ENCODE data around the gene TFR2. TPM values are rescaled to one million over a fixed set of nuclear protein-coding genes. Genes with fewer than 3 reads are reported as not detected.

TFR2 gene
- total RNA-seq, 1 experiment from 2014 or later = not detected

DNA sequence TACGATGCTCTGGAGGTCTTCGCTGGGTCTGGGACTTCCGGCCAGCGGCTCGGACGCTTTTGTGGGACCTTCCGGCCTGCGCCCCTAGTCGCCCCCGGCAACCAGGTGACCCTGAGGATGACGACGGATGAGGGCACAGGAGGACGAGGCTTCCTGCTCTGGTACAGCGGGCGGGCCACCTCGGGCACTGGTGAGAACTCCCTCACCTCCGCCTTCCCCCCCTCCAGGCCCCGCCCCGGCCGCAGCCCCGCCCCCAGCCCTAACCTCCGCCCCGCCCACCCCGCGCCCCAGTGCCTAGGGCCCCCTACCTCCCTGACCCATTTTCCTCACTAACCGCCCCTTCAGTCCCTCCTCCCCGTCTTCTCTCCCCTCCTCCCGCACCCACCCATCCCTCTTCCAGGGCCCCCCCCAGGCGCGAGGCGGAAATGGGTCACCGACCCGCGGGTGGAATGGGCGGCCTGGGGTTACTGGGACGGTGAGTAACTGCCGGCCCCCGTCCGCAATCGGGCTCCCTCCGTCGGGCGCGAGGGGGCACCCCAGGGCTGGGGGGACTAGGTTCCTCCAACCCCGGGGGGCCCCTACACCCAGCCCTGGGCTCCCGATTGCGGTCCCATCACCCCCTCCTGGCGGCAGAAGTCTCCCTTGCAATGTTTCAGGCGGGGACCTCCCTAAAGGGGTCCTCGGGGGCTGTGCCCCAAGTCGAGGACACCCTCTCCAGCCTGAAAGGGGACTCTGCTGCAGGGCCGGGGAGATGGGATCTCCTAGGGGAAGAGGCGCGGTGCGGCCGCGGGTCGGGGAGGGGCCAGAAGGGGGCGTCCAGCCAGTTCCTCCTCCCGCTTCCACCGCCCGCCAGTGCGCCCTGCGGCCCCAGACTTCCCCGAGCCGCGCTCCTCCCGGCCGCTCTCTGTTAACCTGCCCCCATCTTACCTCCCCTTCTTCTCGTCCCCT, 37.0 kb downstream of the TFR2 start:
- CTCF ChIA-PET = interaction anchor here (0.7 to 1.2 kb wide), 4 partner anchors 15 to 89 kb away, joined by 3 to 5 read pairs (median 3); no protein-coding TSS in a partner anchor
- Mint-ChIP-seq H3K36me3 (ENCODE audit: insufficient read depth, unreplicated experiment) (peaks cover 6% of the 10 kb centered on the region), H3K4me1 (ENCODE audit: insufficient read depth, unreplicated experiment) (peaks cover 5% of the 10 kb centered on the region), H3K9me3 (ENCODE audit: unreplicated experiment) (no peaks in the 10 kb centered on the region), H3K27ac (ENCODE audit: low read depth, unreplicated experiment) (no peak overlapping the region), H3K4me3 (ENCODE audit: unreplicated experiment) (peak overlapping the region; percentile 72), H3K27me3 (ENCODE audit: insufficient read depth, unreplicated experiment) (no peaks in the 10 kb centered on the region)
- TF ChIP-seq, protein P1, sequence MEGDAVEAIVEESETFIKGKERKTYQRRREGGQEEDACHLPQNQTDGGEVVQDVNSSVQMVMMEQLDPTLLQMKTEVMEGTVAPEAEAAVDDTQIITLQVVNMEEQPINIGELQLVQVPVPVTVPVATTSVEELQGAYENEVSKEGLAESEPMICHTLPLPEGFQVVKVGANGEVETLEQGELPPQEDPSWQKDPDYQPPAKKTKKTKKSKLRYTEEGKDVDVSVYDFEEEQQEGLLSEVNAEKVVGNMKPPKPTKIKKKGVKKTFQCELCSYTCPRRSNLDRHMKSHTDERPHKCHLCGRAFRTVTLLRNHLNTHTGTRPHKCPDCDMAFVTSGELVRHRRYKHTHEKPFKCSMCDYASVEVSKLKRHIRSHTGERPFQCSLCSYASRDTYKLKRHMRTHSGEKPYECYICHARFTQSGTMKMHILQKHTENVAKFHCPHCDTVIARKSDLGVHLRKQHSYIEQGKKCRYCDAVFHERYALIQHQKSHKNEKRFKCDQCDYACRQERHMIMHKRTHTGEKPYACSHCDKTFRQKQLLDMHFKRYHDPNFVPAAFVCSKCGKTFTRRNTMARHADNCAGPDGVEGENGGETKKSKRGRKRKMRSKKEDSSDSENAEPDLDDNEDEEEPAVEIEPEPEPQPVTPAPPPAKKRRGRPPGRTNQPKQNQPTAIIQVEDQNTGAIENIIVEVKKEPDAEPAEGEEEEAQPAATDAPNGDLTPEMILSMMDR (IDR thresholded peaks at IDR 0.05; ENCODE audit: unreplicated experiment) = peak; percentile 33
- intact Hi-C loops (cut with micrococcal nuclease) = loop anchor here (5.0 kb wide), 1 partner anchor 88 kb away; the partner anchor contains the start of gene GIGYF1
- no TSS peak for BruUV-seq (replicated peaks)
- POLR2A ChIA-PET = interaction anchor here (0.6 to 0.7 kb wide), 2 partner anchors 13 to 175 kb away, joined by 3 to 5 read pairs; partner anchors contain the start of gene ZCWPW1
- peak; percentile 55 for DNase-seq (ENCODE audit: unreplicated experiment)

DNA sequence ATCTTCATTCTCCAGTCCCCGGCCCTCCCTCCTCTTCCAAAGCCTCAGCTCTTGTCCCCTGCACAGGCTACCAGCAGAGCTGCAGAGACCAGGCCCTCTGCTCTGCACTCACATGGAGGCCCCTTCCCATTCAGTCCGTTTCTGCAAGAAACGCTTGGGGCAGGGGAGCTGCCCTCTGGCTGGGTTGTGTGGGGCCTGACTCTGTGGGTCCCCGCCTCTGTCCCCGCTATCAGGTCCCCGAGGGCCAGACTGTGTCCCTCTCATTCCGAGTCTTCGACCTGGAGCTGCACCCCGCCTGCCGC, 37.7 kb downstream of the TFR2 start:
- no peak for DNase-seq (ENCODE audit: unreplicated experiment)
- peak overlapping the region; percentile 72 for H3K4me3 Mint-ChIP-seq (ENCODE audit: unreplicated experiment)
- CTCF ChIA-PET = interaction anchor here (0.6 to 1.3 kb wide), 5 partner anchors 17 to 247 kb away, joined by 3 to 6 read pairs (median 3); partner anchors contain the start of genes FBXO24 and LRCH4
- no TSS peak for BruUV-seq (replicated peaks)
- intact Hi-C loops (cut with micrococcal nuclease) = loop anchor here (5.0 kb wide), 1 partner anchor 89 kb away; the partner anchor contains the start of gene GIGYF1
- POLR2A ChIA-PET = interaction anchor here (0.7 kb wide), 1 partner anchor 175 kb away, joined by 5 read pairs; the partner anchor contains the start of gene ZCWPW1
- no peak overlapping the region for H3K27ac Mint-ChIP-seq (ENCODE audit: low read depth, unreplicated experiment)
- no peaks in the 10 kb centered on the region for H3K9me3 Mint-ChIP-seq (ENCODE audit: unreplicated experiment)
- no peaks in the 10 kb centered on the region for H3K27me3 Mint-ChIP-seq (ENCODE audit: insufficient read depth, unreplicated experiment)
- peaks cover 6% of the 10 kb centered on the region for H3K36me3 Mint-ChIP-seq (ENCODE audit: insufficient read depth, unreplicated experiment)
- TF ChIP-seq, protein P1 (IDR thresholded peaks at IDR 0.05; ENCODE audit: unreplicated experiment) = no peak
- H3K4me1 Mint-ChIP-seq (ENCODE audit: insufficient read depth, unreplicated experiment) = peaks cover 5% of the 10 kb centered on the region

DNA sequence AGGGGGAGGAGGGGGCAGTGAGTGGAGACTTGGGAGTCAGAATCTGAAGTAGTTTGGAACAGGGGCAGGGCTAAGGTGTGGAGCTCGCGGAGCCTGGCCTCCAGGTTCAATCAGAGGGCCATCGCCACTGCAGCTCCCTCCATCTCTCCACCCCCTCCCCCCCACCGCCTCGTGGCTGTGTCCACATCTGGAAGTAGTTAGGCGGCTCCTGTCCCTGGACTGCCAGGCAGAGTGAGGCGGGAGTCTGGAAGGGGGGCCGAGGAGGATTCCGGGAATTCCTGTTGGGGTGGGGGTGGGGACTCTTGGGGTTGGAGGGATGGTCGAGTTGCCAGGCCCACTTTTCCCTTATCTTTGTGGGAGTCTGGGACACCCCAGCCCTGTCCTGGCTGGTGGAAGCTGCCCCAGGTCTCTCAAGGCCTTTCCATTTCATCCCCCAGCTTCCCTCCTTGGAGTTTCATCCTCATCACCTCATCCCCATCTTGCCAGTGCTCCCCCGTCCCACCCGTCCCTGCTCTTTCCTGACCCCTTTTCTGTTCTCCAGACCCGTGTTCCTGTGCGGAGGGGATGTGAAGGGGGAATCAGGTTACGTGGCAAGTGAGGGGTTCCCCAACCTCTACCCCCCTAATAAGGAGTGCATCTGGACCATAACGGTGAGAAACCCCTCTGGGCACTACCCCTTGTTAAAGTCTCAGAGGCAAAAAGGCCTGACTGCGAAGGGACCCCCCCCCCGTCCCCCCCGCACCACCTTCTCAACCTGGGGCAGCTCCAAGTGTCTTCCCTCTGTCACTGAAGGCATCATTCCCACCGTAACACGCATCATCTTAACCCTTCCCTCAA, 38.2 kb downstream of the TFR2 start:
- intact Hi-C loops (cut with micrococcal nuclease) = loop anchor here (5.0 kb wide), 1 partner anchor 89 kb away; the partner anchor contains the start of gene GIGYF1
- peak overlapping the region; percentile 72 for H3K4me3 Mint-ChIP-seq (ENCODE audit: unreplicated experiment)

More for the DNA sequence above, 38.2 kb downstream of the TFR2 start:
- POLR2A ChIA-PET = no interaction called here
- DNase-seq (ENCODE audit: unreplicated experiment) = no peak
- no peaks in the 10 kb centered on the region for H3K27me3 Mint-ChIP-seq (ENCODE audit: insufficient read depth, unreplicated experiment)
- CTCF ChIA-PET = interaction anchor here (0.6 to 1.3 kb wide), 5 partner anchors 16 to 247 kb away, joined by 3 to 6 read pairs (median 3); partner anchors contain the start of genes FBXO24 and LRCH4
- H3K4me1 Mint-ChIP-seq (ENCODE audit: insufficient read depth, unreplicated experiment) = peaks cover 5% of the 10 kb centered on the region
- no peak overlapping the region for H3K27ac Mint-ChIP-seq (ENCODE audit: low read depth, unreplicated experiment)
- BruUV-seq (replicated peaks) = no TSS peak
- H3K36me3 Mint-ChIP-seq (ENCODE audit: insufficient read depth, unreplicated experiment) = peaks cover 2% of the 10 kb centered on the region
- TF ChIP-seq, protein P1 (IDR thresholded peaks at IDR 0.05; ENCODE audit: unreplicated experiment) = no peak
- no peaks in the 10 kb centered on the region for H3K9me3 Mint-ChIP-seq (ENCODE audit: unreplicated experiment)

Data from MCF 10A (cell line).